ENCODE measurements around the gene CNMD.

CNMD gene

GRCh38 chr13:52677823-52678222 lies 61.8 kb downstream of the CNMD start:
- DNase-seq = no peak

DNA sequence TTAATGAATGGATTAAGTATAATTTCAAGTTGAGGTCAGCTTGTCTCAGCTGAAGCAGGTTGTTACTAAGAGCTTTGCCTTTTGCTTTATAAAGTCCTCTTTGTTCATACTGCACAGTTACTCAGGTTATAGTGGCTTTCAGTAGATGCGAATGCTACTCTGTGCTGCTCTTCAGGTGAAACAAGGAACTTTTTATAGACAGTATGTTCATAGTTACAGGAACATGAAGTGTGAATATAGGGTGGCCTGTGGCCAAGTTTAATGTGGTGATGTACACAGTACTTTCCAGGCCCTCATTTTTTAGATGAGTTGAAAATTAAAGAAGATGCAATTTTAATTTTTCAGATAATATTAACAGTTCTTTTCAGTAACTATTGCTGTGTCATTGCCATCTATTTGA lies 66.2 kb downstream of the CNMD start:
- no peak for DNase-seq

GRCh38 chr13:52670726-52671125 lies 68.9 kb downstream of the CNMD start:
- DNase-seq = no peak

DNA sequence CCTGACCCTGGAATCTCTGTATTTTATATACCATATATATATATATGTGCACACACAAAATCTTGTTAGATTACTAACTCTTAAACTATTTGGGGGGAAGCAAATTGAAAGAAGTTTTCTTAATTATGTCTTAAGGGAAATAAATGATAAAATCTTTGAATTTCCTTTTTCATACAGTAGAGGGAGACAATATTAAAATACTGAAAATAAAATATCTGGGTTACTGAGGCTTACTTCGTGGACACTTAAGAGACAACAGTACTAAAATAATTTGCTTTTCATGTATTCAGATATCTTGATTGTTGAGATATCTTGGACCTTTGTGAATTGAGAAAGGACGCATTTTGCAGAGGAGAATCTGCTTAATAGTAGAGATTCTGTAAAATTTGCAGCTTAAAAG lies 69.9 kb downstream of the CNMD start:
- no peak for DNase-seq

DNA sequence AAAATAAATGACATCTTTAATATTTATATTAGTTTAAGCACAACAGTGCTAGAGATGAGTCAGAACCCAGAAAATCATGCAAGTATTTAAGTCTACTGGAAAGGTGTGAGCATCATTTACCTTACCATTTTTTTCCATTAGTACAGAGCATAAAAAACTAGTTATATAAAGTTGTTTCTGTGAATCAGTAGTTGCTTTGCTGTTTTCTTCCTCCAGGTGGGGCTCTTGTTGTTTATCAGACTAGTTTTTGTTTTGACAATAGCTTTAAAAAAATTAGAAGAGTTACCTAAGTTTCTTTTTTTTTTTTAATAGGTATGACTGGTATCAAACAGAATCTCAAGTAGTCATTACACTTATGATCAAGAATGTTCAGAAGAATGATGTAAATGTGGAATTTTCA lies 74.3 kb downstream of the CNMD start:
- DNase-seq = no peak

DNA sequence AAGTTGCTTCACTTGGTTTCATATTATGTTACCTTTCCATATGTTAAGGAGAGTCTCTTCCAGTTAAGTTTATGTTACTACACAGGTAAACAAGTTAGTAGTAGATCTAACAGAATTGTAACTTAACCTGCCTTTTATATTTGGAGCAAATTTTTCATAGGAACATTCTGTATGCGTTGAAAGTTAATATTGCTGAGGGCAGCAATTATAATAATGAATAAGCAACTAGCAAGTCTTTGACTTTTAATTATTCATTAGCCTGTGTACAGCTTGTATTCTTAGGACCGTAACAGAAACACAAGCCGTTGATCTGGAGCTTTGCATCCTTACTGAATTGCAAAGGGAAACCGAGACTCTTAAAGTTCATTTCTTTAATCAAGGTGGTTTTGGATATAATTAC lies 75.3 kb downstream of the CNMD start:
- DNase-seq = no peak

GRCh38 chr13:52659340-52659739 lies 80.3 kb downstream of the CNMD start:
- no peak for DNase-seq

Measured in MV-4-11 (cell line).